Measurements from ENCODE around the gene GPR135. TPM values are rescaled to one million over a fixed set of nuclear protein-coding genes. Genes with fewer than 3 reads are reported as not detected.

The GPR135 gene
- total and polyA plus RNA-seq, 10 of the 15 experiments (the other 5 are each of a cell fraction or from before 2014, with no cell fraction given), result 0.11 to 1.1 (median 0.86) TPM

GRCh38 chr14:59510966-59511365, 45.8 kb upstream of the GPR135 start:
- H3K36me3 ChIP-seq (ENCODE audit: control insufficient read depth in 2 of 2, insufficient read depth in 2 of 2, low read length in 1 of 2), result no peaks in the 10 kb centered on the region
- POLR2A ChIA-PET, result no interaction called here
- no peaks in the 10 kb centered on the region for H4K20me1 ChIP-seq (ENCODE audit: control insufficient read depth, insufficient read depth)
- no peak for TF ChIP-seq CHD2 (IDR thresholded peaks at IDR 0.05; ENCODE audit: borderline replicate concordance, low read depth, low read length)
- no peak for TF ChIP-seq CUX1 (IDR thresholded peaks at IDR 0.05; ENCODE audit: insufficient replicate concordance, low read depth, low read length)
- TF ChIP-seq TARDBP (IDR thresholded peaks at IDR 0.05; ENCODE audit: borderline replicate concordance), result no peak
- no peak for TF ChIP-seq RBBP5 (conservative IDR thresholded peaks at IDR 0.05)
- TF ChIP-seq LARP7 (IDR thresholded peaks at IDR 0.05), result no peak
- TF ChIP-seq ATF2 (IDR thresholded peaks at IDR 0.05; ENCODE audit: low read length), result no peak
- TF ChIP-seq NR2F1 (conservative IDR thresholded peaks at IDR 0.05), result no peak
- TF ChIP-seq FOXM1 (IDR thresholded peaks at IDR 0.05; ENCODE audit: low read depth, low read length), result no peak
- no peak for TF ChIP-seq TCF7 (IDR thresholded peaks at IDR 0.05; ENCODE audit: borderline replicate concordance)
- no peak for TF ChIP-seq MXI1 (IDR thresholded peaks at IDR 0.05; ENCODE audit: low read depth, low read length)
- no peak for TF ChIP-seq RELB (IDR thresholded peaks at IDR 0.05; ENCODE audit: low read depth)
- no peak for TF ChIP-seq NBN (IDR thresholded peaks at IDR 0.05)
- TF ChIP-seq NR2C1 (IDR thresholded peaks at IDR 0.05), result no peak
- no peak for TF ChIP-seq USF2 (IDR thresholded peaks at IDR 0.05; ENCODE audit: borderline replicate concordance, low read depth, low read length)
- no peak for TF ChIP-seq RAD51 (IDR thresholded peaks at IDR 0.05)
- TF ChIP-seq BRCA1 (IDR thresholded peaks at IDR 0.05; ENCODE audit: low read depth, low read length), result no peak
- TF ChIP-seq SMAD5 (IDR thresholded peaks at IDR 0.05; ENCODE audit: low read depth), result no peak
- no peaks in the 10 kb centered on the region for H3K27me3 ChIP-seq (replicated peaks in 1 of 2; ENCODE audit: control insufficient read depth in 2 of 2, insufficient read depth in 2 of 2, low read length in 1 of 2)
- in situ Hi-C loops (cut with MboI) (no loop called here), intact Hi-C loops (cut with micrococcal nuclease; ENCODE audit: unreplicated experiment) (no loop called here)
- WGBS (ENCODE audit: insufficient coverage, insufficient replicate concordance, low lambda C conversion rate, missing lambda C conversion rate), result 11% methylated on average over 3 of the region's 3 CpGs
- no peaks in the 10 kb centered on the region for H3K9me3 ChIP-seq (replicated peaks; ENCODE audit: control insufficient read depth, insufficient read depth, low read length)
- H3K4me3 ChIP-seq, result no peak overlapping the region
- FAIRE-seq, result no peak
- DNase-seq (ENCODE audit: low read depth, low spot score), result no peak
- H3K4me2 ChIP-seq (ENCODE audit: control insufficient read depth, insufficient read depth), result no peak overlapping the region
- RAD21 ChIA-PET (ENCODE audit: unreplicated experiment), result interaction anchor here (1.1 to 2.4 kb wide), 2 partner anchors 60 to 66 kb away, joined by 3 to 13 read pairs; partner anchors contain the start of gene CCDC175
- no peak overlapping the region for H3K27ac ChIP-seq (ENCODE audit: control insufficient read depth, insufficient read depth)
- H3K4me1 ChIP-seq (ENCODE audit: control insufficient read depth, insufficient read depth, low read length), result no peaks in the 10 kb centered on the region
- no TSS peak for BruUV-seq (replicated peaks)
- no peak for ATAC-seq
- H3K79me2 ChIP-seq (ENCODE audit: control insufficient read depth, insufficient read depth, low read length), result no peaks in the 10 kb centered on the region
- no peak overlapping the region for H2AFZ ChIP-seq (ENCODE audit: control insufficient read depth, low read depth, low read length)
- H3K9ac ChIP-seq (ENCODE audit: control insufficient read depth, insufficient read depth, low read length), result no peak overlapping the region
- SMC1A ChIA-PET (ENCODE audit: uncharacterized antibody, unreplicated experiment), result interaction anchor here (1.1 to 1.3 kb wide), 3 partner anchors 8 to 66 kb away, joined by 4 to 6 read pairs (median 4); partner anchors contain the start of gene CCDC175
- CTCF ChIA-PET, result interaction anchor here (1.0 to 12.6 kb wide), 7 partner anchors 9 to 68 kb away, joined by 3 to 147 read pairs (median 3); partner anchors contain the start of gene CCDC175

Data from GM12878 (cell line).